ENCODE data around the gene IQCK.

DNA sequence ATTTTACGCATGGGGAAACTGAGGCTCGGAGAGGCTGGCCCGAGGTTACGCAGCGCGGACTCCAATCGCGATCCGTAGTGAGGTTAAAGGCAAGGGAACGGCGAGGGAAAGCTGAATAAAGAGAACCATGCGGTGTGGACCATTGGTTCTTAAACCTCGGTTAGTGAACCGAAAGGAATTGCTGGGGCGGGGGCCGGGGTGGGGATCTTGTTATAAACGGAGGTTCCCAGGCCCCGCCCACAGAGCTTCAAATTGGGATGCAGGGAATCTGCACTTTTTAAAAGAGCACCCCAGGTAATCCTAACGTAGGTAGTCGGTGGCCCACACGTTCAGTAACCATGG is 524 bp downstream of the IQCK start:
- TF ChIP-seq, protein P1, sequence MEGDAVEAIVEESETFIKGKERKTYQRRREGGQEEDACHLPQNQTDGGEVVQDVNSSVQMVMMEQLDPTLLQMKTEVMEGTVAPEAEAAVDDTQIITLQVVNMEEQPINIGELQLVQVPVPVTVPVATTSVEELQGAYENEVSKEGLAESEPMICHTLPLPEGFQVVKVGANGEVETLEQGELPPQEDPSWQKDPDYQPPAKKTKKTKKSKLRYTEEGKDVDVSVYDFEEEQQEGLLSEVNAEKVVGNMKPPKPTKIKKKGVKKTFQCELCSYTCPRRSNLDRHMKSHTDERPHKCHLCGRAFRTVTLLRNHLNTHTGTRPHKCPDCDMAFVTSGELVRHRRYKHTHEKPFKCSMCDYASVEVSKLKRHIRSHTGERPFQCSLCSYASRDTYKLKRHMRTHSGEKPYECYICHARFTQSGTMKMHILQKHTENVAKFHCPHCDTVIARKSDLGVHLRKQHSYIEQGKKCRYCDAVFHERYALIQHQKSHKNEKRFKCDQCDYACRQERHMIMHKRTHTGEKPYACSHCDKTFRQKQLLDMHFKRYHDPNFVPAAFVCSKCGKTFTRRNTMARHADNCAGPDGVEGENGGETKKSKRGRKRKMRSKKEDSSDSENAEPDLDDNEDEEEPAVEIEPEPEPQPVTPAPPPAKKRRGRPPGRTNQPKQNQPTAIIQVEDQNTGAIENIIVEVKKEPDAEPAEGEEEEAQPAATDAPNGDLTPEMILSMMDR (IDR thresholded peaks at IDR 0.05), result no peak
- no peak for TF ChIP-seq POLR2A (IDR thresholded peaks at IDR 0.05)

Data from heart left ventricle (tissue), 13 donors.